Esophagus muscularis mucosa (tissue), 3 donors: ENCODE data around the gene ADAD2.

Experiments used
- CTCF ChIP-seq, 3 experiments: fragments of 200-600 bp in 2 of 3; fragments of 450-650 bp in 1 of 3; sonication (generic) in 2 of 3; IDR thresholded peaks; one replicate each; pipeline ENCODE4 v1.5.1; 2017 to 2019; ENCODE audit warnings: antibody characterized with exemption in 3 of 3, mild to moderate bottlenecking in 2 of 3, moderate library complexity in 1 of 3
- EP300 ChIP-seq: sonication (generic); formaldehyde crosslinking; IDR thresholded peaks from one replicate; pipeline ENCODE4 v1.6.1; 2017; ENCODE audit warnings: antibody characterized with exemption

- TF ChIP-seq CTCF (IDR thresholded peaks at IDR 0.05), result no peak
- TF ChIP-seq EP300, result no peak
These were observed 8.9 kb upstream of the ADAD2 start for GRCh38 chr16:84182104-84182503.
